Measurements from ENCODE around the gene DVL1.

The DVL1 gene

DNA sequence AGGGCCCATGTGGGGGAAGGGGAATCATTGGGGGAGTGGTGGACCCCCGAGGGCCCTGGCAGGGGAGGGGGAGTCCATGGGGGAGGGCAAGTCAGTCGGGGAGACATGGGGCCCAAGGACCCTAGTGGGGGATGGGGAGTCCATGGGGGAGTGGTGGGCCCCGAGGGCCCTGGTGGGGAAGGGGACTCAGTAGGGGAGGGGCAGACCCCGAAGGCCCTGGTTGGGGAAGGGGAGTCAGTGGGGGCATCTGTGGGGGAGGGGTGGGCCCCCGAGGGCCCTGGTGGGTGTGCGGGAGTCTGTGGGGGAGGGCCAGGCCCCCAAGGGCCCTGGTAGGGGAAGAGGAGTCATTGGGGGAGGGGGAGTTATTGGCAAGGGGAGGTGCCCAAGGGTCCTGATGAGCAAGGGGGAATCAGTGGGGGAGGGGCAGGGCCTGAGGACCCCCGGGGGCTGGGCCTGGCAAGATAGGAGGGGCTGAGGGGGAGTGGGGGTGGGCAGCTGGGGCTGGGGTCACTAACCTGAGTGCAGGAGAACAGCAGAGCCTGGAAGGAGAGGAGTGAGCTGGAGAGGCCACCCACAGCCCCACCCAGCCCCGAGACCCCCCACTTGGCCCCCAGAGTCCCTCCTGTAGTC lies 7.1 kb upstream of the DVL1 start:
- peak overlapping the region; percentile 64 for H3K4me3 ChIP-seq (replicated peaks; ENCODE audit: low read depth, low read length)
- TF ChIP-seq, protein P1, sequence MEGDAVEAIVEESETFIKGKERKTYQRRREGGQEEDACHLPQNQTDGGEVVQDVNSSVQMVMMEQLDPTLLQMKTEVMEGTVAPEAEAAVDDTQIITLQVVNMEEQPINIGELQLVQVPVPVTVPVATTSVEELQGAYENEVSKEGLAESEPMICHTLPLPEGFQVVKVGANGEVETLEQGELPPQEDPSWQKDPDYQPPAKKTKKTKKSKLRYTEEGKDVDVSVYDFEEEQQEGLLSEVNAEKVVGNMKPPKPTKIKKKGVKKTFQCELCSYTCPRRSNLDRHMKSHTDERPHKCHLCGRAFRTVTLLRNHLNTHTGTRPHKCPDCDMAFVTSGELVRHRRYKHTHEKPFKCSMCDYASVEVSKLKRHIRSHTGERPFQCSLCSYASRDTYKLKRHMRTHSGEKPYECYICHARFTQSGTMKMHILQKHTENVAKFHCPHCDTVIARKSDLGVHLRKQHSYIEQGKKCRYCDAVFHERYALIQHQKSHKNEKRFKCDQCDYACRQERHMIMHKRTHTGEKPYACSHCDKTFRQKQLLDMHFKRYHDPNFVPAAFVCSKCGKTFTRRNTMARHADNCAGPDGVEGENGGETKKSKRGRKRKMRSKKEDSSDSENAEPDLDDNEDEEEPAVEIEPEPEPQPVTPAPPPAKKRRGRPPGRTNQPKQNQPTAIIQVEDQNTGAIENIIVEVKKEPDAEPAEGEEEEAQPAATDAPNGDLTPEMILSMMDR (IDR thresholded peaks at IDR 0.05; ENCODE audit: low read length, missing control alignments): no peak
- DNase-seq (ENCODE audit: low read depth): no peak

DNA sequence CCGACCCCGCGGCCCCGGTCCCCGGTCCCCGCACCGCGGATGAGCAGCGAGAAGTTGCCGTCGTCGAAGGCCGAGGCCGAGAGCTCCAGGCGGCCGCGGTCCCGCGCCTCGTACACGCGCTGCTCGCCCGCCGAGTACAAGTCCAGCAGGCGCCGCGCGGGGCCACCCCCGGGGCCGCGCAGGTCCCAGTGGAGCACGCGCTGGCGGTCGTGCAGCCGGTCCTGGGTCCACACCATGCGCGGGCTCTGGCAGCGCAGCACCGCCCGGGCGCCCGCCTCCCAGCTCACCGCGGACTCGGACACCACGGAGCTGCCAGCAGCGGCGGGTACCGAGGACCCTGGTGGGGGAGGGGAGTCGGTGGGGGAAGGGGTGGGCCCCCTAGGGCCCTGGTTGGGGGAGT lies 6.2 kb upstream of the DVL1 start:
- no peak overlapping the region for H3K4me3 ChIP-seq (replicated peaks; ENCODE audit: low read depth, low read length)
- no peak for DNase-seq (ENCODE audit: low read depth)
- TF ChIP-seq, protein P1 (IDR thresholded peaks at IDR 0.05; ENCODE audit: low read length, missing control alignments): no peak

DNA sequence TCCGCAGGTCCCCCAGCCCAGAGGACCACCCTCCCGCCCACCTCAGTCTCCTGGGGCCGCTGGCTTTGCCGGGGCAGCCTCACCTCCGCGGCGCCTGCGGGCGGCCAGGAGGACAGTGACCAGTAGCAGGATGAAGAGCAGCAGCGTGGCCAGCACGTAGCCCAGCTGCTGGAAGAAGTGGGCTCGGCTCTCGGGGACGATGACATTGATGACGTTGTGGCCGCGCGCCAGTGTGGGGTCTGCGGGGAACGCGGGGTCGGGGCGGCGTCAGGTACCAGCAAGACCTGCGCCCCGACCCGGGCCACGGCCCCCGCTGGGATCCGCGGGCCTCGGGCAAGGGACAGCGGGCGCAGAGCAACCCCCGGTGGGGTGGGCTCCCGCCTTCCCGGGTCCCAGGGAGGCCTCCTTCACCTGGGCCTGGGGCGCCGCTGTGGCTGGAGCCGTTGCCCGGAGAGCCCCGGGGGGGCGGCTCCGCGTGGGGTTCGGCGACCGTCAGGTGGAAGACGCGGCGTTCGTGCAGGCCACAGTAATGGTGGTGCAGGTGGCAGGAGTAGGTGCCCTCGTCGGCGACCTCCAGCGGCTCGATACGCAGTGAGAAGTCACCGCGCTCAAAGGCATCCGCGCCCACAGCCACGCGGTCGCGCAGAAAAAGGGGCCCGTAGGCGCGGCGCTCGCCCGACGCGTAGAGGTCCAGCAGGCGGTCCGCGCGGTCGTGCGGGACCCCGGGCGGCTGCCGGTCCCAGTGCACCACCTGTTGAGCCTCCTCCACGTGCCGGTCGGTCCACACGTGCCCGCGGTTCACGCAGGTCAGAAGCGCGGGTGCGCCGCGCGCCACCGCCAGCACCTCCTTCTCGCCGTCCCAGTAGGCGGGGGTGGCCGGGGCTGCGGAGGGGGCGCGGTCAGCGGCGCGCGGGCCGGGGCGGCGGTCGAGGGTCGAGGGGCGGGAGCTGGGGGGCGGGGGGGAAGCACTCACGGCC lies 5.3 kb upstream of the DVL1 start:
- H3K4me3 ChIP-seq (replicated peaks; ENCODE audit: low read depth, low read length): no peak overlapping the region
- TF ChIP-seq, protein P1 (IDR thresholded peaks at IDR 0.05; ENCODE audit: low read length, missing control alignments): no peak
- DNase-seq (ENCODE audit: low read depth): no peak

DNA sequence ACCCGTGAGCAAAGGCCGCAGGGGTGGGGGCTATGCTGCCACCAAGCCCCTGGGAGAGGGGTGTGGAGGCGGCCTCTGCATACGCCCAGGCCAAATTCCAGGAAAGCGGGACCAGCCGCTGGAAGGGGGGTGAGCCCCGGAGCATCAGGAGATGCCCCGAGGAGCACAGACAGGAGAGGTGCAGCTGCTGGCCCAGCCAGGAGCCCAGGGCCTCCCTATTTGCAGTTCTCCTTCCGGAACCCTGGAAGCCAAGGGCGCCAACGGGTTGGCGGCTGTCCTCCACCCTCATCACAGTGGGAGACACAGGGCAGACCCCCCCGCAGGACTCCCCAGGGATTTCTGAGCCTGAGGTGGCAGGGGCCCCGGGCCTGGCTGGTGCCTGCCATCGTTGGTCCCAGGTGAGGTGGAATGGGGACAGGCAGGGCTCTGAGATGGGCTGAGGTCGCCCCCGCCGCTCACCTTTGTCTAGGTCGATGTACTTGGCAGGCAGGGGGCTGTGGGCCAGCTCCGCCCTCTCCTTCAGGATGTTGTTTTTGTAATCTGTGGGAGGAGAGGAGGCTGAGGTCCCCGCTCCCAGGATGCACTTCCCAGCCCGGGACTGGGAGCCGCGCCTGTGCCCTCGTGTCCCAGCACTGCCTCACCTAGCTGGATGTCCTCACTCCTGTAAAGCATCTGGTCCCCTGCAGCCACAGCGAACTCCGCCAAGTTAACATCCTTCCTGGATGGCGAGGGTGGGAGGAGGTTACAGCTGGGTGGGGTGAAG lies 4.4 kb upstream of the DVL1 start:
- TF ChIP-seq, protein P1 (IDR thresholded peaks at IDR 0.05; ENCODE audit: low read length, missing control alignments): no peak
- no peak for DNase-seq (ENCODE audit: low read depth)
- no peak overlapping the region for H3K4me3 ChIP-seq (replicated peaks; ENCODE audit: low read depth, low read length)

DNA sequence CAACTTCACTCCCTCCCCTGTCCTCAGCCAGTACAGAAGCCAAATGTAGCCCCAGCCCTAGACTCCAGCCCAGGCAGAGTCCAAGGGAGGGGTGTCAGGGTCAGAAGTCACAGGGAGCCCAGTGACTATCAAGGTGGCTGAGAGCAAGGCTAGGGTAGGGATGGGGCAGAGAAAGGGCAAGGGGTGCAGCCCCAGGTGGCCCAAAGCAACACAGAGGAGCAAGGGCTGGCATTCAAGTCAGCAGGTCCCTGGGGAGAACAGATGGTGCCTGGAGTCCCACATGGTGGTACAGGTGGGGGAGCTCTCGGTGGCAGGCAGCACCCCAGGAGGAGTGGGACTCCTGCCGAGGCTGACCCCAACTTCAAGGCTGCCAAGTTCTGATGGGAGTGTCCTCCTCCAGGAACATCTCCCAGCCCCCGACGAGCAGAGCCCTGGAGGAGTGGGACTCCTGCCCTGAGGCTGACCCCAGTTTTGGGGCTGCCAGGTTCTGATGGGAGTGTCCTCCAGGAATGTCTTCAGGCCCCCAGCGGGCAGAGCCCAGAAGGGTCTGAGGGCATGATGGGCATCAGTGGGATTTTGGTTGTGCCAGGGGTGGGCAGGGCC lies 3.7 kb upstream of the DVL1 start:
- H3K4me3 ChIP-seq (replicated peaks; ENCODE audit: low read depth, low read length): no peak overlapping the region
- no peak for DNase-seq (ENCODE audit: low read depth)
- TF ChIP-seq, protein P1 (IDR thresholded peaks at IDR 0.05; ENCODE audit: low read length, missing control alignments): no peak

Data from fibroblast of pulmonary artery (primary cell).